Fibroblast of lung (primary cell): ENCODE results near the gene AKAP10.

Source experiments
- CTCF ChIP-seq, 2 donors: IDR thresholded peaks in 1 of 2; conservative IDR thresholded peaks in 1 of 2; 1 replicate in 1 of 2; 2 replicates in 1 of 2; pipeline ENCODE4 v1.5.1; 2011 to 2012; ENCODE audit warnings: low read length in 2 of 2, control low read depth in 1 of 2, inconsistent platforms in 1 of 2, low read depth in 1 of 2, mild to moderate bottlenecking in 1 of 2
- EZH2 ChIP-seq: IDR thresholded peaks from 2 replicates; pipeline ENCODE4 v1.5.1; 2012; ENCODE audit warnings: low read length, control low read depth, mild to moderate bottlenecking; ENCODE audit errors: missing control alignments

- TF ChIP-seq CTCF (conservative IDR thresholded peaks at IDR 0.05 in 1 of 2, IDR thresholded peaks at IDR 0.05 in 1 of 2; ENCODE audit: low read depth in 1 of 2, low read length in 2 of 2): no peak
- no peak for TF ChIP-seq EZH2
Observed at GRCh38 chr17:19933221-19933620, 44.4 kb downstream of the AKAP10 start.
